NOMO-1 treated with dmso at 0.1 percent for 144 hours (cell line): ENCODE data around the gene TTC23.

Experiments
- DNase-seq: peaks from one replicate; lab custom pipeline; 2025; ENCODE audit not compliant: unreplicated experiment; lab: John Stamatoyannopoulos, UW

Gene TTC23

GRCh38 chr15:99106417-99107220 is 142.8 kb downstream of the TTC23 start:
- no peak for DNase-seq

GRCh38 chr15:99105514-99106341 is 143.7 kb downstream of the TTC23 start:
- DNase-seq: no peak

DNA sequence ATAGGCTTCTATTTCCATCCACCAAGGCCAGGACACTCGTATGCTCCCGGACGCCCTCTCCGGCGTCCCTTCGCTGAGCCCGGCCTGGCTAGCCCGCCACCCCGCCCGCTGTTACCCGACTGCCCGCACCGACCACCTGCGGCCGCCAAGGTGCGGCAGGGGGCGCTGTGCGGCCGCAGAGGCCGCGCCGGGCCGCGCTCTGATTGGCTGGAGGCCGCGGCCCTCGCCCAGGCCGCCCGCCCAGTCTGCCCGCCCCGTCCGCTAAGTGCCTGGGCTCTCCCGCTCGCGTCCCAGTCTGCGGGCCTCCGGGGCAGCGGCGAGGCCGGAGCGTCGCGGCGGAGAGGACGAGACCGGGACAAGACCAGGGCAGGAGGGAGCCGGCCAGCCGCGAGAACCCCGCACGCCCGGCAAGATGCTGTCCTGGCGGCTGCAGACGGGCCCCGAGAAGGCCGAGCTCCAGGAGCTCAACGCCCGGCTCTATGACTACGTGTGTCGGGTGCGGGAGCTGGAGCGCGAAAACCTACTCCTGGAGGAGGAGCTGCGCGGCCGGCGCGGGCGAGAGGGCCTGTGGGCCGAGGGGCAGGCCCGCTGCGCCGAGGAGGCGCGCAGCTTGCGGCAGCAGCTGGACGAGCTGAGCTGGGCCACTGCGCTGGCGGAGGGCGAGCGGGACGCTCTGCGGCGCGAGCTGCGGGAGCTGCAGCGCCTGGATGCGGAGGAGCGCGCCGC is 144.4 kb downstream of the TTC23 start, which contains the start of gene SYNM:
TSS of gene SYNM (plus strand) at position 293 of the 726 bp plus-strand sequence. CDS start at position 413, 120 bp downstream.
- no peak for DNase-seq

DNA sequence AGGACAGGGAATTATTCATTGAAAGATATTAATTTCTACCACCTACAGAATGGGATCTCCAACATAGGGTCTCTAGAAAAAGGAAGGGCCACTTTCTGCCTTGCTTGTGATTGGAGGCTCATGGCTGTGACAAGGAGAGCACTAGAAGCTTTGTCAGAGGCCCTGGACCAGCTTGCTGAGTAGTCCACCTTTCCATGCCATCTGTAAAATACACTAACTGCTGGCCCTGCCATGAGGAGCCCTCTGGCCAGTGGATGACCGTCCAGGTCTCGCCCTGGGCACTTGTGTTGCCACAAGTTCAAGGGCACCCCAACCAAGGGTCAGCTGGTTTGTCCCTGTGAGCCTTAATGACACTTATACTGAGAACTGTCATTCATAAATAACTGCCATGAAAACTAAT is 146.1 kb downstream of the TTC23 start:
- DNase-seq: no peak

GRCh38 chr15:99102332-99103235 is 146.8 kb downstream of the TTC23 start:
- no peak for DNase-seq

GRCh38 chr15:99101501-99101900 is 147.9 kb downstream of the TTC23 start:
- no peak for DNase-seq

DNA sequence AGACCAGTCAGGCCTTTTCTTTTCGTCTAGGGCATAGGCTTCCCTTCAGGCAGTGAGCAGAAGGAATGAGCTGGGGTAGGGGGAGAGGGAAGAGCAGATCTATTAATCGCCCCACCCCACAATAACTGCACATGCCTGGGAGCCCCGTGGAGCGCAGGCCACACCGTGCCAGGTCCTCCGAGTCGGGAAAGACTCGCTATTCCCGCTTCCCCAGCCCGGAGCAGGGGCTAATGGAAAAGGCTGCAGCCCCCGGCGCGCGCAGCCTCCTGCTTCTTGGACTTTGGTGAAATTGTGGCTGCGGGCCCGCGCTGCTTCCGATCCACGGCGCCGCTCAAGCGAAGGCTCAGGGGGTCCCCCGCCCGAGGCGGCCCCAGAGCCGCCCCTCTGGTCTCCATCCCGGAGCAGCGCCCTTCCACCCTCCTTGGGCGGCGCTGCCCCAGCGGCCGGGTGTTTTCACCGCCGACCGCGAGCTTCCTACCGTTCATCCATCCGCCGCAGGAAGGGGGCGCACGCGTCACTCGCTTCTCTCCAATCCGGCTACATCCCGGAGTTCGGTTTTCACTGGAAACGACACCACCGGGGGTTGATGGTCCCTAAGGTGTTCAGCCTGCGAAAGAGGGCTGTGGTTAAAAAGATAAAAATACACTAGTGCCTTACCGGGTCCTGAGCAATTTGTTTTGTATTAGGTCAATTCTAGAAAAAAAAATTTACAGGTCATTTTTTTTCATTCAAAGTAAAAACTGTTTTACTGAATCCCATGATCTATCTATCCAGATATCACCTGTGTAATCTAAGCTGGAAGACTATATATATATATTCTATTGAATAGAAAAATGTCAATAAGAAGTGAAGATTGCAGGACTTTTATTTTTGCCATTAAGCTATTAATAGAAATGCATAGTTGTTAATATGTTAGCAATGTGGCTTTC is 148.9 kb downstream of the TTC23 start:
- peak; percentile 43 for DNase-seq

DNA sequence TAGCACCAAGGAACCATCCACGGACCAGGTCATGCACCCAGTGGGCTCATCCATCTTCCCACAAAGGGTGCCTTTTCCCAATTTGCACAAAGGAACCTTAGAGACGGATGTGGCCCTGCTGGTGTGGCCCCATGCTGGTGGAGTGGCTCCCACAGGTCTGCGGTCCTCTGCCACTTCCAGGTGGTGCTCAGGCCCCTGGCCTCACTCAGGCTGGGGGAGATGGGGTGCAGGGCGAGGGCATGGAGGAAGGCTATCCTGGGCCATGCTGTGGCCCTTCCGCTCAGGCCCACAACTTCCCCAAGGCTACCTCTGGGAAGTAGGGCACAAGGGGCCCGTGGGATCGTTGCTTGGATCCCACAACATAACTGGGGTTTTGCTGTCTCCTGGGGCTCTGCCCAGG is 149.7 kb downstream of the TTC23 start:
- DNase-seq: no peak

- DNase-seq: no peak
These were observed 150.4 kb downstream of the TTC23 start for GRCh38 chr15:99098991-99099390.

DNA sequence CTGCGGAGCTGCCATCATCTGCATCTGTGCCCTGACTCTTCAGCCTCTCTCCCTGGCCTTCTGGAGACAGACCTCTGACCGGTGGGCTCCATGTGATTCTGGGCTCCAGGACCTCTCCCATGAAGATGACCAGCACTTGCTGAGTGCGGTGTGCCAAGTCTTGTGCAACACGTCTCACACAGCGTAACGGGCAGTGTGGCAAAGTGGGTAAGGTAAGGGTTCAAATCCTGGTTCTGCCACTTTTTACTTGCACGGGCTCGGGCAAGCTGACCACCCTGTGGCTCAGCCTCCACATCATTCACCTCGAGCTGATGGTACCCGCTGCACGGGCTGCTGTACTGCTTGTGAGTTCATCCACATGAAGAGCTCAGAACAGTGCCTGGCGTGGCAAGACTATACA is 151.0 kb downstream of the TTC23 start:
- DNase-seq: no peak

DNA sequence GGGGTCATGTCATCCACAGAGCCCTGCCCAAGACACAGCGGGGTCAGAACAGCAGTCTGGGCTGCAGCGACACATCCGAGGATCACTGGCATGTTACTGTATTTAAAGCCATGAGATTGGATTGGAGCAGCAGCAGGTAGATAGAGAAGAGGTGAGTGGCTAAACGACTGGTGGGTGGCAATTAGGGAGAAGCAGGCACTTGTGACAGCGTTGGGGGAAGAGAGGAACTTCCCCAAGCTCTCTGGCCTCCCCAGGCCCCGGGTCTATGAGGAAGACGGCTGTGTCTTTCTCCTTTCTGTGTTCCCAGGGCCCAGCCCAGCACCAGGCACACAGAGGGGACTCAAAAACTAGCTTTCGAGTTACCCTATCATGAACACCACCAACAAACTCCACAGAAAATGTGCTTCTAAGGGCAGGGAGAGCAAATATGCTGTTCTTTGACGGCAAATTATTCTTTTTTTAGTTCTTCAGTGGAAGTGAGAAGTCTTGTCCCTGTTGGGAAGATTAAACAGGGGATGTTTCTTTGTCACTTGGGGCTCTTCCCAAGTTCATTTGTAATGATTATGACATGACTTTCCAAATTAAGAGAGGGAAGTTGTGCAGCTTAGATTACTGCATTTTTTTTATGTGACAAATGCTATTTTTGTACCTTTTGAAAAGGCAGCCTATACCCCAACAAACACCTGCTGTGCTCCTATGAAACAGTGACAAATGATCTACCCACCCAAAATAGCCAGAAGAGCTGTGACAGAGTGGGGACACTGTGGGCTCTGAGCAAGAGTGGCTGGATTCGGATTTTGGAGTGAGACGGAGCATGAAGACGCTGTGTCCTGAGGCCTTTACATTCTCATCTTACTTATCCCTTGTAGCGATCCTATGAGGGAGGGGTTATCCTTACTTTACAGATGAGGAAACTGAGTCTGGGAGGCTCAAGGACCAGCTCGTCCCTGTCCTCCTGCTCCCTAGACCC is 151.7 kb downstream of the TTC23 start:
- no peak for DNase-seq

DNA sequence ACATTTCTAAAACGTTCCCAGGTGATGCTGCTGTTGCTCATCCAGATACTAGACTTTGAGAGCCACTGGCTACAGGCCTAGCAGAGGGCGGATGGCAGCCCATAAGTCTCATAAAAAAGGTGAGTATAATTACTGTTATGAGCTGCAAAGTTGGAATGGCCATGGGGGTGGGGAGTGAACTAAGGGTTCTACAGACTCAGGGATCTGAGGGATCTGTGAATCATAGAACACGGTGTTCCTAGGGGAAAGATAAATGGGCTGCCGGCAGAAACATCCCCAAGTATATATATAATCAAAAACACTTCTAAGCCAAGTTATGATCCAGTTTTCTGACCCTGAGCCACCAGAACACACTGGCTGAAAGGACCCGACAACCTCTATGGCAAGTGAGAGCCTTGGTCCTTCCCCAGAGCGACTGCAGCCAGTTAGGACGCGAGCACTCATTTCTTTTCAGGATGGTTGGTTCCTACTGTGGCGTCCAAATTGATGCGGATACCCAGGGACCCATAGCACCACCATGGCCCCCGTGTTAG is 152.4 kb downstream of the TTC23 start:
- DNase-seq: no peak

DNA sequence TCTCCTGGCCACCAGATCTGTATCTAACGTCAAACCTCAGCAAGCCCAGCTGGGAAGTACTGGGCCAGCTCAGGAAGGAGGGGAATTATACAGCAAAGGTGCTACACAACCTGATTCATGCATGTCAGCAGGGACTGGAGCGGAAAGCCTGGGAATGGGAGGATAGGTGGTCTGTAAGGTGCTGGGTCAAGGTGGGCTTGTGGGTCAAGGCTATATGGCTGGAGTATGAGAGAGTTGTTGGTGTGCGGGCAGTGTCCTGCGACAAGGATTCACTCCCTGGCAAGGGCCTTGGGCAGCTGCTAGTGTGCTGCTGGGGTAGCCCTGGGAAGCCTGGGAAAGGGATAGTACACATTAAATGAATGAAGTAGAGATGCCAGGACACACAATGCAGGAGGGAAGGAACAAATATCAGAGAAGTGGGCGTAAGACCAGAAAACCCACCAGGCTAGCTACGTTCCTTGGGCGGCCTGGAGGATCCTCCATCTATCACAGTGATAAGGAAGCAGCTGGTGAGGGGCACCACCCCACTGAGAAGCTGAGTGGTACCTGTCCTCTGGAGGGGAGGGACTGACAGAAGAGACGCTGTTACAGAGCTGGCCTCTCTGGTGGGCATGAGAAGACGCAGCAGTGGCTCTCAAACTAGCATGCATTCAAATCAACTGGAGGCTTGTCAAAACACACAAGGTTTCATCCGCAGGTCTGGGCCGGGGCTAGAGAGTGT is 153.0 kb downstream of the TTC23 start:
- no peak for DNase-seq

- no peak for DNase-seq
These were observed 153.8 kb downstream of the TTC23 start for GRCh38 chr15:99095626-99096025.

DNA sequence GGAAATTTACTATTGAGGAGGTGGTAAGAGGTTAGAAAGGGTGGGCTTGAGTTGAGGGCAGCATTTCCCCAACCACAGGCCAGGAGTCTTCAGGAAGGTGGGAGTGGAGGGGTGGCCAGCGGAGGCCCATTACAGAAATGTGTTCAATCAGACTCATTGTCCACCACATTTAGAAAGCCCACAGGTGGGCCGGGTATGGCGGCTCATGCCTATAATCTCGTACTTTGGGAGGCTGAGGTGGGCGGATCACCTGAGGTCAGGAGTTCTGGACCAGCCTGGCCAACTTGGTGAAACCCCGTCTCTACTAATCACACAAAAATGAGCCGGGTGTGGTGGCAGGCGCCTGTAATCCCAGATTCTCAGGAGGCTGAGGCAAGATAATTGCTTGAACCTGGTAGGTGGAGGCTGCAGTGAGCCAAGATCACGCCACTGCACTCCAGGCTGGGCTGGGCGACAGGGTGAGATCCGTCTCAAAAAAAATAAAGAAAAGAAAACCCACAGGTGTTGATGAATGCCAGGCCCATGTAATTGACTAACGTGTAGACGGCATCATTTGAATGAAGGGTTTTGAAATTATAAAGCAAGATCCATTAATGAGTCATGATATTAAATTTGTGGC is 156.7 kb downstream of the TTC23 start:
- DNase-seq: no peak

DNA sequence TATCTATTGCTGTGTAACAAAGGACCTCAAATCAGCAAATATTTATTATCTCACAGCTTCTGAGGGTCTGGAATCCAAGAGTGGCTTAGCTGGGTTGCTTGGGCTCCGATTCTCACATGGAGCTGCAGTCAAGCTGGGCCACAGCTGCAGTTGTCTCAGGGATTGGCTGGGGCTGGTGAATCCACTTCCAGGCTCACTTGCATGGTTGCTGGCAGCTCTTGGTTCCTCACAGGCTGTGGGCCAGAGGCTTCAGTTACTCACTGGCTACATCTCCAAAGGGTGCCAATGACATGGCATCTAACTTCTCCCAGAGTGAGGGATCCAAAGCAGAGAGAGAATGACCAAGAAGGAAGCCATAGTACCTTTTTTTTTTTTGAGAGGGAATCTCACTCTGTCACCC is 158.4 kb downstream of the TTC23 start:
- DNase-seq: no peak
